Duodenal mucosa (tissue), 2 donors: Measurements from ENCODE around the gene TNFRSF1B.

Experiments used
- H3K27ac ChIP-seq: one replicate; pipeline ENCODE4 v1.7.0; 2013; ENCODE audit warnings: low read depth, low read length
- H3K27me3 ChIP-seq, 2 donors: one replicate each; pipeline ENCODE4 v1.7.0; 2013; ENCODE audit warnings: low read length in 2 of 2, control low read depth in 1 of 2; ENCODE audit not compliant: insufficient read depth in 2 of 2, control insufficient read depth in 1 of 2
- H3K36me3 ChIP-seq, 2 donors: one replicate each; pipeline ENCODE4 v1.7.0; 2013; ENCODE audit warnings: low read length in 2 of 2, control low read depth in 1 of 2; ENCODE audit not compliant: insufficient read depth in 2 of 2, control insufficient read depth in 1 of 2
- H3K4me1 ChIP-seq, 2 donors: one replicate each; pipeline ENCODE4 v1.7.0; 2013; ENCODE audit warnings: low read length in 2 of 2, control low read depth in 1 of 2; ENCODE audit not compliant: insufficient read depth in 2 of 2, control insufficient read depth in 1 of 2
- H3K4me3 ChIP-seq, 2 donors: one replicate each; pipeline ENCODE4 v1.7.0; 2013; ENCODE audit warnings: low read length in 2 of 2, low read depth in 1 of 2
- H3K9ac ChIP-seq, 2 donors: one replicate each; pipeline ENCODE4 v1.7.0; 2013; ENCODE audit warnings: low read length in 2 of 2, low read depth in 1 of 2
- H3K9me3 ChIP-seq, 2 donors: one replicate each; pipeline ENCODE4 v1.7.0; 2013; ENCODE audit warnings: low read length in 2 of 2, control low read depth in 1 of 2; ENCODE audit not compliant: control insufficient read depth in 1 of 2

TNFRSF1B gene

GRCh38 chr1:12168451-12169160 is 1.8 kb downstream of the TNFRSF1B start:
- H3K36me3 ChIP-seq: peaks cover 0 to 6% of the 10 kb centered on the region in 2 donors
- H3K9me3 ChIP-seq: no peaks in the 10 kb centered on the region
- peaks cover 39 to 41% of the 10 kb centered on the region in 2 donors for H3K4me1 ChIP-seq
- peak overlapping the region; percentile 86 to 97 for H3K4me3 ChIP-seq
- H3K27ac ChIP-seq: peak overlapping the region; percentile 75
- no peaks in the 10 kb centered on the region for H3K27me3 ChIP-seq
- peak overlapping the region; percentile 82 to 89 for H3K9ac ChIP-seq

DNA sequence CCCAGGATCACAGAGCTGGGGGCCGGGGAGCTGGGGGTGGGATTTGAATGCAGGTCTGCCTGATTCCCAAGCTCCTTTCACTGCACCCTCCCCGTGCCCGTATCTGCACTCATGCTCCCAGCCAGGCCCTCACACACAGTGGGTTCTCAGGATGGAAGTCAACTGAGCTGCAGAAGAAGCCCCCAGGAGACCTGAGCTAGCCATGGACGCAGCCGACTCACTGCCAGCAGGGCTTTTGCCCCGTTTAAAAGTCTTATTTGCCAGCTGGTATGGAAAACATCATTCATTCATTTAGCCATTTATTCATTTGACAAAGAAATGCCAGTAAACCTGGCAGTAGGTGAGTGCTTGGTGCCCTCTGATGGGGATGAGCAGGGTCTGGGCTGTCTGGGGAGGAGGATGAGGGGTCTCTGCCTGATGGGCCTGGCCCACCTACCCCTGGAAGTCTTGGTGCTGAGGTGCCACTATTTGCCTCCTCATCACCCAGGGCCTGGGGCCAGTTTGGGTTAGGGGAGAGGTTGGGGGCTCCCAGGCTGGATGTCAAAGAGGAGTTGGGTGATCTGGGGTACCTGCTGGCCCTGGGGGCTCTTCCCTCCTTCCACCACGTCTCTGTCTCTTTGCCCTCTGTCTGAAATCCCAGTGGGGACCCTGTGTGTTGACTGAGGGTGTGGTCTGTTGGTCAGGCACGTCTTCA is 2.8 kb downstream of the TNFRSF1B start:
- H3K4me3 ChIP-seq: peak overlapping the region in 1 of 2 donors; percentile 86
- H3K36me3 ChIP-seq: peaks cover 0 to 6% of the 10 kb centered on the region in 2 donors
- H3K9me3 ChIP-seq: no peaks in the 10 kb centered on the region
- no peaks in the 10 kb centered on the region for H3K27me3 ChIP-seq
- H3K4me1 ChIP-seq: peaks cover 39 to 48% of the 10 kb centered on the region in 2 donors
- H3K27ac ChIP-seq: no peak overlapping the region
- peak overlapping the region; percentile 1 to 4 for H3K9ac ChIP-seq

GRCh38 chr1:12170263-12170671 is 3.5 kb downstream of the TNFRSF1B start:
- Histone ChIP-seq H3K9me3 (no peaks in the 10 kb centered on the region), H3K27me3 (no peaks in the 10 kb centered on the region), H3K27ac (no peak overlapping the region), H3K4me3 (no peak overlapping the region), H3K4me1 (peaks cover 45 to 55% of the 10 kb centered on the region in 2 donors), H3K36me3 (peaks cover 0 to 6% of the 10 kb centered on the region in 2 donors), H3K9ac (peak overlapping the region in 1 of 2 donors; percentile 1)

DNA sequence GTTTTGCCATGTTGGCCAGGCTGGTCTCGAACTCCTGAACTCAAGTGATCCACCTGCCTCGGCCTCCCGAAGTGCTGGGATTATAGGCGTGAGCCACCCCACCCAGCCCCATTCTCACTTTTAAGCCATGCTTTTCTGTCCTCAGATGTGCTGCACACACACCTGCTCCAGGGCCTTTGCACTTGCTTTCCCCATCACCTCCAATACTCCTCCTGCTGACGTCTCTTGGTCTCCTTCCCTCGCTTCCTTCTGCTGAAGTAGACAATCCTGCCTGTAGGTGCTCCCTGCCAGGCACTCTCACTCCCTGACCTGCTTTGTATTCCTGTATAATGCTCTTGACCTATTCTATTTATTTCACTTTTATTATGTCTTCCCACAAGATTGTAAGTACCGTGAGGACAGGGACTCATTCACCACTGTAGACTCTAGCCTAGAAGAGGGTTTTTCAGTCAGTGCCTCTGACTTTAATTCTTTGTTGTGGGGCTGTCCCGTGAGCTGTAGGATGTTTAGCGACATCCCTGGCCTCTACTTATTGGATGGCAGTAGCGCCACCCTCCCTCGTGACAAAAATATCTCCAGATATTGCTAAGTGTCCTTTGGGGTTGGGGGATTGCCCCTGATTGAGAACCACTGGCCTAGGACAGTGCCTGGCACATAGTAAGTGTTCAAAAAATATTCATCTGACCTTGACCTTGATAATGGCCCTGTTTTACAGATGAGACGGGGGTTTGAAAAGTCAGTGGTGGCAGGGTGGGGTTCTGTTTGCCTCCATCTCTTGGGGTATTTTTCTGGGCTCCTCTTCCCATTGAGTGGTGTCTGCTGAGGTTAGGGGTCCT is 4.6 kb downstream of the TNFRSF1B start:
- no peak overlapping the region for H3K27ac ChIP-seq
- peaks cover 48 to 63% of the 10 kb centered on the region in 2 donors for H3K4me1 ChIP-seq
- peaks cover 0 to 6% of the 10 kb centered on the region in 2 donors for H3K36me3 ChIP-seq
- no peak overlapping the region for H3K4me3 ChIP-seq
- no peaks in the 10 kb centered on the region for H3K27me3 ChIP-seq
- no peaks in the 10 kb centered on the region for H3K9me3 ChIP-seq
- no peak overlapping the region for H3K9ac ChIP-seq

GRCh38 chr1:12172042-12172851 is 5.5 kb downstream of the TNFRSF1B start:
- Histone ChIP-seq H3K36me3 (peaks cover 0 to 6% of the 10 kb centered on the region in 2 donors), H3K4me3 (no peak overlapping the region), H3K9me3 (no peaks in the 10 kb centered on the region), H3K27ac (no peak overlapping the region), H3K27me3 (no peaks in the 10 kb centered on the region), H3K9ac (peak overlapping the region; percentile 35 to 59), H3K4me1 (peaks cover 49 to 66% of the 10 kb centered on the region in 2 donors)

DNA sequence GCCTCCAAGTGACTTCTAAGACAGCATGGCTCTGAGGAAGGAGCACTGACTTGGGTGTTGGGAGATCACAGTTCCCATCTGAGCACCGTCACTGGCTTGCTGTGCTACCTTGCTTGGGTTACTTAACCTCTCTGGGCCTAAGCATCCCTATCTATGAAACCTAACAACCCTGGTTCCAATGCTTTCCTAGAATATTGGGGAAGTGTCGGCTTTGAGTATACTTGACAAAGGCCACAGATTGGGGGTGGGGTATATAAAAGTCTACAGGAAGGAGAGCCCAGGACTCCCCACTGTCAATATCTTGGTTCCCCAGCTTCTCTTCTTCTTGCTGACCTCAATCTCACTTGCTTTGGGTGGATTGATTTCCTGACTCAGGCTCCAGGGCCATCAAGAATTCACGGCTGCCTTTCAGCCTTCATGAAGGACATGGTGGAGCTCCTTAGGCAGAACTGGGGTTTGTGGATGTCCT is 6.3 kb downstream of the TNFRSF1B start:
- Histone ChIP-seq H3K27ac (peak overlapping the region; percentile 61), H3K27me3 (no peaks in the 10 kb centered on the region), H3K4me1 (peaks cover 56 to 74% of the 10 kb centered on the region in 2 donors), H3K9me3 (no peaks in the 10 kb centered on the region), H3K9ac (peak overlapping the region; percentile 35 to 59), H3K36me3 (peaks cover 0 to 6% of the 10 kb centered on the region in 2 donors), H3K4me3 (no peak overlapping the region)

DNA sequence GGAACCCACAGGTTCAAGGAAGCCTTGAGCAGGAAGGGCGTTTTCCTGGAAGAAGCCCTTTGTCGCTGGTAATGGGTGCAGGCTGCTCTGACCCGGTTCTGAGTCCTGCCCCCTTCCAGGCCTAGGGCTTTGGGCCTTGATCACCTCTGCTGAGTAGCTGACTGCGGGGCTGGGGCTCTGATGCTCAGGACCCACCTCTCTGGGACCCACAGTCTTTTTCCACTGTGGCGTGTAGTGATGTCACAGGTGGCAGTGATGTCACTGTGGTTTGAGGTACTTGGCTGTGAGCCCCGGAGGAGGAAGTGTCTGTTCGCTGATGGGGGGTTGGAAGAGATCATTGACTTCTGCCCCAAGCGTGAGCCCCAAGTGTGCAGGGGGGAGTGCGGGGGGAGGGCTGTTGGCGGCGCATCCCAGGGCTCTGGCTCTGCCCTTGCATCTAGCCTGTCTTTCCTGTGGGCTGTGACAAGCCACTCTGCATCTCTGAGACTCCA is 6.9 kb downstream of the TNFRSF1B start:
- H3K36me3 ChIP-seq: peaks cover 0 to 6% of the 10 kb centered on the region in 2 donors
- H3K4me3 ChIP-seq: no peak overlapping the region
- peak overlapping the region; percentile 61 for H3K27ac ChIP-seq
- H3K4me1 ChIP-seq: peaks cover 58 to 74% of the 10 kb centered on the region in 2 donors
- H3K9me3 ChIP-seq: no peaks in the 10 kb centered on the region
- no peaks in the 10 kb centered on the region for H3K27me3 ChIP-seq
- peak overlapping the region in 1 of 2 donors; percentile 59 for H3K9ac ChIP-seq

DNA sequence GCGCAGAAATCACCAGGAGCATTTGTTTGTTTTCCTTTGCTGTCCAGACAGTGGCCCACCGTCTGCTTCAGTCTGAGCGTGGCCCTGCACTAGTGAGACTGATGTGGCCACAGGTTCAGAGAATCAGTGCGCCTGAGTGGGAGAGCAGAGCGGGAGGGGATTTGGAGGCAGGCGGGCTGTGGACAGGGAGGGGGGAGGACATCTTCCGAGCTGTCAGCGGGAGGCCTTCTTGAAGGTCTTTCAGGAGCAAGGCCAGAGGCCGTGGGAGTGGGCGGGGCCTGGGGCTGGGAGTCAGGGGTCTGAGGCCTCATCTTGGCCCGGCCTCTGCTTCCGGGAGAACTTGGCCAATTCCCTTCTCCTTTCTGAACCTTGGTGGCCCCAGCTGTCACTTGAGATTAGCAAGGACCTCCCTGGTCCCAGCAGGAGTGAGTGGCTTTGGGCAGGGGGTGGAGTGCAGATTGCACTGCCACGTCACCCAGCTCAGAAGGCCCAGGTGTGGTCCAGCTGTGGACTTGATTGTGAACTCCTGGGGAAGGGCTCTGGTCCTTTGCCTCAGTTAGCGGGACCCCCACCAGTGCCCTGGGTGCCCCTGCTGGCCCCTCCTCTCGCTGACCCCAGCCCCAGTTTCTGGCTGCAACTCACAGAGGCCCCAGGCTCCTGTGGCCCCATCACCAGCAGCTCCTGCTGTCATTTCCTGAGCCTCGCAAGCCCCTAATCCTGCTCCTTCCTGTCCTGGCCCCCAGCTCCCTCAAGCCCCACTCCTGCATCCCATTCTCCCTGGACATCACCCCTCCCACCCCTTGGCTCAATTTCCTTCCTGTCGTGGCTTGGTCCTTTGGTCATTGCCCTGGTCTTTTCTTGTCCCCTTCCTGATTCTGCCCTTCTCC is 8.4 kb downstream of the TNFRSF1B start:
- Histone ChIP-seq H3K36me3 (peaks cover 0 to 3% of the 10 kb centered on the region in 2 donors), H3K9me3 (no peaks in the 10 kb centered on the region), H3K27me3 (no peaks in the 10 kb centered on the region), H3K4me1 (peaks cover 43 to 68% of the 10 kb centered on the region in 2 donors), H3K27ac (peak overlapping the region; percentile 24), H3K9ac (peak overlapping the region in 1 of 2 donors; percentile 12), H3K4me3 (no peak overlapping the region)
